ENCODE measurements around the gene PDE4B. TPM values are rescaled to one million over a fixed set of nuclear protein-coding genes. Genes with fewer than 3 reads are reported as not detected.

The PDE4B gene
- total and polyA plus RNA-seq, 10 of the 15 experiments (the other 5 are each of a cell fraction or from before 2014, with no cell fraction given) = 3.0 to 13.2 (median 5.7) TPM

- H3K79me2 ChIP-seq (ENCODE audit: control insufficient read depth, insufficient read depth, low read length) = no peaks in the 10 kb centered on the region
- CTCF ChIA-PET = no interaction called here
- POLR2A ChIA-PET = no interaction called here
- no peak overlapping the region for H3K4me2 ChIP-seq (ENCODE audit: control insufficient read depth, insufficient read depth)
- in situ Hi-C loops (cut with MboI) (no loop called here), intact Hi-C loops (cut with micrococcal nuclease; ENCODE audit: unreplicated experiment) (no loop called here)
- FAIRE-seq = no peak
- WGBS (ENCODE audit: insufficient coverage, insufficient replicate concordance, low lambda C conversion rate, missing lambda C conversion rate) = 4% methylated on average over 2 of the region's 2 CpGs
- no peaks in the 10 kb centered on the region for H4K20me1 ChIP-seq (ENCODE audit: control insufficient read depth, insufficient read depth)
- no TSS peak for BruUV-seq (replicated peaks)
- no peaks in the 10 kb centered on the region for H3K4me1 ChIP-seq (ENCODE audit: control insufficient read depth, insufficient read depth, low read length)
- TF ChIP-seq MLLT1 (IDR thresholded peaks at IDR 0.05) = no peak
- TF ChIP-seq NBN (IDR thresholded peaks at IDR 0.05) = no peak
- no peak for TF ChIP-seq POLR2AphosphoS5 (IDR thresholded peaks at IDR 0.05; ENCODE audit: low read length)
- TF ChIP-seq YBX1 (IDR thresholded peaks at IDR 0.05) = no peak
- no peak for TF ChIP-seq SMAD5 (IDR thresholded peaks at IDR 0.05; ENCODE audit: low read depth)
- TF ChIP-seq NFYB (IDR thresholded peaks at IDR 0.05; ENCODE audit: insufficient read depth, low read depth, low read length) = no peak
- TF ChIP-seq SRF (IDR thresholded peaks at IDR 0.05; ENCODE audit: low read depth in 2 of 2, low read length in 2 of 2) = no peak
- no peak for TF ChIP-seq TAF1 (IDR thresholded peaks at IDR 0.05; ENCODE audit: borderline replicate concordance, low read depth, low read length)
- TF ChIP-seq ATF3 (IDR thresholded peaks at IDR 0.05; ENCODE audit: borderline replicate concordance, extremely low read depth, low read depth, low read length) = no peak
- TF ChIP-seq MTA2 (IDR thresholded peaks at IDR 0.05; ENCODE audit: low read depth) = no peak
- TF ChIP-seq STAT3 (IDR thresholded peaks at IDR 0.05; ENCODE audit: low read depth, low read length) = no peak
- no peak for TF ChIP-seq MTA3 (IDR thresholded peaks at IDR 0.05; ENCODE audit: borderline replicate concordance, low read length)
- no peak for TF ChIP-seq IKZF1 (conservative IDR thresholded peaks at IDR 0.05)
- ATAC-seq = no peak
- H3K27me3 ChIP-seq (replicated peaks in 1 of 2; ENCODE audit: control insufficient read depth in 2 of 2, insufficient read depth in 2 of 2, low read length in 1 of 2) = no peaks in the 10 kb centered on the region
- no peaks in the 10 kb centered on the region for H3K9me3 ChIP-seq (replicated peaks; ENCODE audit: control insufficient read depth, insufficient read depth, low read length)
- no peak overlapping the region for H3K9ac ChIP-seq (ENCODE audit: control insufficient read depth, insufficient read depth, low read length)
- H2AFZ ChIP-seq (ENCODE audit: control insufficient read depth, low read depth, low read length) = no peak overlapping the region
- H3K36me3 ChIP-seq (ENCODE audit: control insufficient read depth in 2 of 2, insufficient read depth in 2 of 2, low read length in 1 of 2) = no peaks in the 10 kb centered on the region
- no peak for DNase-seq (ENCODE audit: low read depth, low spot score)
- RAD21 ChIA-PET (ENCODE audit: unreplicated experiment) = no interaction called here
- H3K27ac ChIP-seq (ENCODE audit: control insufficient read depth, insufficient read depth) = no peak overlapping the region
- no peak overlapping the region for H3K4me3 ChIP-seq
- SMC1A ChIA-PET (ENCODE audit: uncharacterized antibody, unreplicated experiment) = no interaction called here
Measured at GRCh38 chr1:66074147-66074546, 281.5 kb downstream of the PDE4B start.

Measured in GM12878 (cell line).